ENCODE results near the gene SLC17A9. TPM values are rescaled to one million over a fixed set of nuclear protein-coding genes. Genes with fewer than 3 reads are reported as not detected.

SLC17A9 gene
- total RNA-seq, 1 experiment from 2014 or later = 37.6 TPM

GRCh38 chr20:62916703-62917476 lies 35.6 kb upstream of the SLC17A9 start:
- peaks cover 59% of the 10 kb centered on the region; the same call in 1 of the 2 replicates for H4K20me1 ChIP-seq (ENCODE audit: insufficient read depth)
- POLR2A ChIA-PET = no interaction called here
- CTCF ChIA-PET = interaction anchor here (0.7 to 1.4 kb wide), 4 partner anchors 9 to 15 kb away, joined by 4 to 8 read pairs (median 6); no protein-coding TSS in a partner anchor
- TF ChIP-seq ELF1 (IDR thresholded peaks at IDR 0.05; ENCODE audit: borderline replicate concordance, low read depth) = no peak
- no peaks in the 10 kb centered on the region for H3K9me3 ChIP-seq (ENCODE audit: control insufficient read depth in 1 of 2, insufficient read depth in 1 of 2, low read depth in 1 of 2, low read length in 2 of 2)
- H3K4me2 ChIP-seq (ENCODE audit: low read length) = no peak overlapping the region
- H2AFZ ChIP-seq (ENCODE audit: low read depth, low read length, poor library complexity, severe bottlenecking) = no peak overlapping the region
- no peaks in the 10 kb centered on the region for H3K9me2 ChIP-seq (ENCODE audit: insufficient read depth)
- H3K79me2 ChIP-seq (ENCODE audit: insufficient read depth, low read length) = peaks cover 100% of the 10 kb centered on the region
- H3K36me3 ChIP-seq (ENCODE audit: control insufficient read depth in 1 of 2, insufficient read depth in 2 of 2, low read length in 2 of 2) = peaks cover 8 to 11% of the 10 kb centered on the region in 2 experiments; a peak in 3 of 4 replicates
- no peak overlapping the region for H3K9ac ChIP-seq (ENCODE audit: low read length)
- H3K4me1 ChIP-seq (ENCODE audit: control insufficient read depth in 1 of 2, insufficient read depth in 2 of 2, low read length in 2 of 2) = peaks cover 26 to 39% of the 10 kb centered on the region in 2 experiments
- no peak overlapping the region for H3K27ac ChIP-seq (ENCODE audit: low read depth, low read length)
- ATAC-seq = no peak
- intact Hi-C loops (cut with micrococcal nuclease) = no loop called here
- RAD21 ChIA-PET (ENCODE audit: low non-redundant PET in 1 of 2, low total read pairs in 2 of 2, uncharacterized antibody in 2 of 2, unreplicated experiment in 2 of 2) = no interaction called here
- H3K27me3 ChIP-seq (ENCODE audit: insufficient read depth, low read length) = no peaks in the 10 kb centered on the region
- no TSS peak for BruUV-seq (replicated peaks)
- no peak for DNase-seq (ENCODE audit: low read depth, low spot score)
- no peak overlapping the region for H3K4me3 ChIP-seq (replicated peaks in 1 of 2; ENCODE audit: low read depth in 1 of 2, low read length in 2 of 2)

DNA sequence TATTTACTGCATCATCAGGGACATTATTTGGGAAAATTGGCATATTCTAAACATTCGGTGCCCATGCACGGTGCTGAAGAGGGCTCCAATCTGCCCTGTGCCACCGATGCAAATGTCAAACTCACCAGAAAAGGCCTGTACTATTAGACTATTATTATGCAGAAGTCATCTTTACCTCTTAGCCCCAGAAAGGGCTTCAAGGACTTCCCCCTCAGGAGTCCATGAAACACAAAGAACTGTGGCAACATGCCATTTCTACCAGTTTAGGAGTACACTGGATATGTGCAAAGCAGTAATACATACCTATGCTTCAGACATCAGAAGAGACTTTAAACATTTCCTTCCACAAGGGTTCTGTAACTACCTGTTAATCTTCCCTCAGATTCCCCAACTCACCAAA lies 34.8 kb upstream of the SLC17A9 start:
- Histone ChIP-seq H3K4me1 (ENCODE audit: control insufficient read depth in 1 of 2, insufficient read depth in 2 of 2, low read length in 2 of 2) (peaks cover 32 to 46% of the 10 kb centered on the region in 2 experiments), H3K9me2 (ENCODE audit: insufficient read depth) (no peaks in the 10 kb centered on the region), H3K9ac (ENCODE audit: low read length) (no peak overlapping the region), H3K27ac (ENCODE audit: low read depth, low read length) (no peak overlapping the region), H3K9me3 (ENCODE audit: control insufficient read depth in 1 of 2, insufficient read depth in 1 of 2, low read depth in 1 of 2, low read length in 2 of 2) (no peaks in the 10 kb centered on the region), H3K79me2 (ENCODE audit: insufficient read depth, low read length) (peaks cover 100% of the 10 kb centered on the region), H3K27me3 (ENCODE audit: insufficient read depth, low read length) (no peaks in the 10 kb centered on the region), H2AFZ (ENCODE audit: low read depth, low read length, poor library complexity, severe bottlenecking) (no peak overlapping the region), H3K4me3 (replicated peaks in 1 of 2; ENCODE audit: low read depth in 1 of 2, low read length in 2 of 2) (no peak overlapping the region), H3K36me3 (ENCODE audit: control insufficient read depth in 1 of 2, insufficient read depth in 2 of 2, low read length in 2 of 2) (peaks cover 4 to 5% of the 10 kb centered on the region in 2 experiments; a peak in 3 of 4 replicates), H3K4me2 (ENCODE audit: low read length) (no peak overlapping the region), H4K20me1 (ENCODE audit: insufficient read depth) (peaks cover 59% of the 10 kb centered on the region; the same call in 1 of the 2 replicates)
- DNase-seq (ENCODE audit: low read depth, low spot score) = no peak
- no TSS peak for BruUV-seq (replicated peaks)
- CTCF ChIA-PET = interaction anchor here (1.0 to 1.4 kb wide), 2 partner anchors 10 to 17 kb away, joined by 3 to 8 read pairs; no protein-coding TSS in a partner anchor
- ATAC-seq = no peak
- RAD21 ChIA-PET (ENCODE audit: low non-redundant PET in 1 of 2, low total read pairs in 2 of 2, uncharacterized antibody in 2 of 2, unreplicated experiment in 2 of 2) = no interaction called here
- TF ChIP-seq EGR1 (IDR thresholded peaks at IDR 0.05; ENCODE audit: low read depth) = no peak
- TF ChIP-seq TCF7L2 (IDR thresholded peaks at IDR 0.05; ENCODE audit: borderline replicate concordance, extremely low read depth, insufficient read depth, insufficient read length) = no peak
- no peak for TF ChIP-seq ZFX (IDR thresholded peaks at IDR 0.05)
- TF ChIP-seq CTCF (IDR thresholded peaks at IDR 0.05 in 2 of 3, conservative IDR thresholded peaks at IDR 0.05 in 1 of 3; ENCODE audit: borderline replicate concordance in 1 of 3, insufficient read depth in 1 of 3, low read depth in 2 of 3, low read length in 2 of 3) = no peak
- TF ChIP-seq EZH2 (IDR thresholded peaks at IDR 0.05) = no peak
- no peak for TF ChIP-seq JUND (IDR thresholded peaks at IDR 0.05)
- TF ChIP-seq ZNF274 (IDR thresholded peaks at IDR 0.05; ENCODE audit: low read depth, low read length) = no peak
- TF ChIP-seq CBX3 (IDR thresholded peaks at IDR 0.05; ENCODE audit: low read depth) = no peak
- no peak for TF ChIP-seq ELF1 (IDR thresholded peaks at IDR 0.05; ENCODE audit: borderline replicate concordance, low read depth)
- intact Hi-C loops (cut with micrococcal nuclease) = no loop called here
- POLR2A ChIA-PET = no interaction called here
